Activated T-cell treated with anti-CD3 and anti-CD28 coated beads for 4 hours (primary cell): ENCODE results near the gene ITGB5.

Experiments
- DNase-seq: peaks from one replicate; pipeline ENCODE4 v3.0.0-alpha.2; 2020

ITGB5 gene

GRCh38 chr3:124887177-124887931, at the start of gene ITGB5:
Gene ITGB5 (minus strand): TSS chr3:124887365. CDS start chr3:124887000, 365 bp downstream.
- DNase-seq, result no peak

- DNase-seq, result no peak
These were observed 48.8 kb upstream of the ITGB5 start for GRCh38 chr3:124935794-124936542.

- DNase-seq, result no peak
These were observed 48.1 kb upstream of the ITGB5 start for GRCh38 chr3:124935264-124935663.

GRCh38 chr3:124934577-124934976, 47.4 kb upstream of the ITGB5 start, which contains the start of gene MUC13:
Gene MUC13 (minus strand): TSS chr3:124934751. CDS start chr3:124934712, 39 bp downstream.
- DNase-seq, result no peak

- DNase-seq, result peak; percentile 50
These were observed 41.4 kb upstream of the ITGB5 start for GRCh38 chr3:124928333-124929202.

GRCh38 chr3:124927574-124928045, 40.4 kb upstream of the ITGB5 start:
- no peak for DNase-seq

GRCh38 chr3:124926426-124927101, 39.4 kb upstream of the ITGB5 start:
- DNase-seq, result no peak

GRCh38 chr3:124924741-124925140, 37.6 kb upstream of the ITGB5 start:
- no peak for DNase-seq

- no peak for DNase-seq
These were observed 36.7 kb upstream of the ITGB5 start for GRCh38 chr3:124923833-124924232.

- no peak for DNase-seq
These were observed 33.6 kb upstream of the ITGB5 start for GRCh38 chr3:124920718-124921117.

GRCh38 chr3:124919756-124920155, 32.6 kb upstream of the ITGB5 start:
- no peak for DNase-seq

- DNase-seq, result no peak
These were observed 31.4 kb upstream of the ITGB5 start for GRCh38 chr3:124918524-124918923.

- no peak for DNase-seq
These were observed 29.8 kb upstream of the ITGB5 start for GRCh38 chr3:124916837-124917409.

GRCh38 chr3:124915254-124915653, 28.1 kb upstream of the ITGB5 start:
- no peak for DNase-seq

GRCh38 chr3:124907957-124908356, 20.8 kb upstream of the ITGB5 start:
- no peak for DNase-seq

GRCh38 chr3:124904835-124905492, 17.8 kb upstream of the ITGB5 start:
- no peak for DNase-seq

GRCh38 chr3:124903896-124904834, 17.0 kb upstream of the ITGB5 start:
- DNase-seq, result no peak

GRCh38 chr3:124896824-124897526, 9.8 kb upstream of the ITGB5 start:
- DNase-seq, result no peak

GRCh38 chr3:124895756-124896155, 8.6 kb upstream of the ITGB5 start:
- DNase-seq, result no peak

- no peak for DNase-seq
These were observed 6.4 kb upstream of the ITGB5 start for GRCh38 chr3:124893526-124893925.
